Cardiac fibroblast (primary cell): ENCODE data around the gene HDAC10.

Source experiments
- DNase-seq, 2 donors: peaks; one replicate each; pipeline versions ENCODE4 v3.0.0 to v3.0.0-alpha.2; 2010; ENCODE audit warnings: low read depth in 2 of 2
- H3K4me3 ChIP-seq, 2 donors: replicated peaks in 1 of 2; 1 replicate in 1 of 2; 2 replicates in 1 of 2; pipeline ENCODE4 v1.5.1; 2011; ENCODE audit warnings: low read depth in 2 of 2, low read length in 2 of 2, mild to moderate bottlenecking in 2 of 2, moderate library complexity in 1 of 2
- CTCF ChIP-seq: IDR thresholded peaks from one replicate; pipeline ENCODE4 v1.5.1; 2011; ENCODE audit warnings: low read depth, mild to moderate bottlenecking, low read length, inconsistent platforms

The HDAC10 gene

GRCh38 chr22:50255099-50255498, 4.0 kb upstream of the HDAC10 start:
- no peak for DNase-seq
- H3K4me3 ChIP-seq: no peak overlapping the region
- TF ChIP-seq CTCF: no peak

- no peak for TF ChIP-seq CTCF
- no peak overlapping the region for H3K4me3 ChIP-seq
- DNase-seq: no peak
Observed at GRCh38 chr22:50253941-50254340, 2.9 kb upstream of the HDAC10 start.

- no peak for TF ChIP-seq CTCF
- no peak for DNase-seq
- H3K4me3 ChIP-seq: no peak overlapping the region
Observed at GRCh38 chr22:50253046-50253915, 2.2 kb upstream of the HDAC10 start.

- TF ChIP-seq CTCF: peak; percentile 80
- peak; percentile 68 to 70 for DNase-seq
- H3K4me3 ChIP-seq: no peak overlapping the region
Observed at GRCh38 chr22:50252082-50253045, 1.3 kb upstream of the HDAC10 start.

GRCh38 chr22:50251477-50252081, 514 bp upstream of the HDAC10 start:
- H3K4me3 ChIP-seq: peak overlapping the region; percentile 13 to 76
- no peak for TF ChIP-seq CTCF
- no peak for DNase-seq

GRCh38 chr22:50250249-50250554, 863 bp downstream of the HDAC10 start:
- peak overlapping the region; percentile 71 to 76 for H3K4me3 ChIP-seq
- no peak for TF ChIP-seq CTCF
- DNase-seq: no peak
